Activated CD4-positive, alpha-beta T cell treated with anti-CD3 and anti-CD28 coated beads for 36 hours (primary cell): Measurements from ENCODE around the gene TMEM123. TPM values are rescaled to one million over a fixed set of nuclear protein-coding genes. Genes with fewer than 3 reads are reported as not detected.

Source experiments
- ATAC-seq: fragments of 200-7000 bp; cut with Tn5 transposase; one replicate; pipeline ENCODE4 v1.10.0; 2021; ENCODE audit warnings: mild to moderate bottlenecking, moderate library complexity
- CTCF ChIA-PET: fragments of 350-600 bp; sonication (Branson Sonifier 250); formaldehyde crosslinking; loops from one replicate; lab custom pipeline; 2021; ENCODE audit warnings: antibody characterized with exemption; lab: Charles Lee
- POLR2A ChIA-PET: fragments of 350-600 bp; sonication (Branson Sonifier 250); formaldehyde crosslinking; loops from one replicate; lab custom pipeline; 2021; ENCODE audit warnings: antibody characterized with exemption, inconsistent platforms; lab: Charles Lee
- DNase-seq: peaks from one replicate; pipeline ENCODE4 v3.0.0-alpha.2; 2020
- H3K27ac Mint-ChIP-seq: one replicate; pipeline ENCODE4 v1.8.0; 2021; ENCODE audit warnings: mixed read lengths
- H3K27me3 Mint-ChIP-seq: one replicate; pipeline ENCODE4 v1.8.0; 2021; ENCODE audit warnings: mixed read lengths
- H3K36me3 Mint-ChIP-seq: one replicate; pipeline ENCODE4 v1.8.0; 2021; ENCODE audit warnings: low read depth, mixed read lengths
- H3K4me1 Mint-ChIP-seq: one replicate; pipeline ENCODE4 v1.8.0; 2021; ENCODE audit warnings: mixed read lengths
- H3K4me3 Mint-ChIP-seq: one replicate; pipeline ENCODE4 v1.8.0; 2021; ENCODE audit warnings: mild to moderate bottlenecking, moderate library complexity, mixed read lengths
- H3K9me3 Mint-ChIP-seq: one replicate; pipeline ENCODE4 v1.8.0; 2021; ENCODE audit warnings: low read depth, mixed read lengths
- intact Hi-C, 2 experiments: fragments of 100-400 bp; cut with DNase I in 1 of 2; cut with micrococcal nuclease in 1 of 2; formaldehyde crosslinking; loops; one replicate each; pipeline versions ENCODE4 v1.14.2 to v1.15.1; 2022 to 2024; cut with DNase I, micrococcal nuclease
- total RNA-seq, 2 experiments: library from RNA; stranded (reverse); gene quantifications; one replicate each; pipeline ENCODE4 v1.2.3, GENCODE V29; 2021

TMEM123 gene
- 100 to 1,000 TPM; 179 to 392 TPM for total RNA-seq

- H3K36me3 Mint-ChIP-seq: peaks cover 30% of the 10 kb centered on the region
- CTCF ChIA-PET: interaction anchor here (0.5 to 2.2 kb wide), 11 partner anchors 13 to 655 kb away, joined by 3 to 7 read pairs (median 4); no protein-coding TSS in a partner anchor
- POLR2A ChIA-PET: interaction anchor here (0.6 to 1.1 kb wide), 8 partner anchors 13 to 107 kb away, joined by 3 to 9 read pairs (median 4); no protein-coding TSS in a partner anchor
Observed at GRCh38 chr11:102452461-102453301, at the start of gene TMEM123. Gene TMEM123, minus strand, starts transcription at chr11:102452765. Its CDS starts 142 bp downstream, at chr11:102452623.

GRCh38 chr11:102500829-102501228 is 48.3 kb upstream of the TMEM123 start:
- intact Hi-C loops: no loop called here
- ChIA-PET POLR2A (no interaction called here), CTCF (interaction anchor here (1.3 to 3.0 kb wide), 4 partner anchors 110 to 207 kb away, joined by 3 to 18 read pairs (median 10); no protein-coding TSS in a partner anchor)
- no peaks in the 10 kb centered on the region for H3K9me3 Mint-ChIP-seq
- no peak for DNase-seq
- H3K4me3 Mint-ChIP-seq: no peak overlapping the region
- no peak overlapping the region for H3K27ac Mint-ChIP-seq
- no peaks in the 10 kb centered on the region for H3K36me3 Mint-ChIP-seq
- ATAC-seq: no peak
- peaks cover 1% of the 10 kb centered on the region for H3K27me3 Mint-ChIP-seq
- H3K4me1 Mint-ChIP-seq: peaks cover under 1% of the 10 kb centered on the region

More at GRCh38 chr11:102452461-102453301, at the start of gene TMEM123:
- Mint-ChIP-seq H3K9me3 (no peaks in the 10 kb centered on the region), H3K4me1 (peaks cover 82% of the 10 kb centered on the region), H3K4me3 (peak within 1 kb of the TSS; percentile 86), H3K27ac (peak within 1 kb of the TSS; percentile 91), H3K27me3 (no peaks in the 10 kb centered on the region)
- intact Hi-C loops: loop anchor here (1.0 to 5.0 kb wide), 9 partner anchors 18 to 135 kb away; partner anchors contain the start of genes BIRC2 (in 2 of the 2) and BIRC3 (in 1 of the 2)
- ATAC-seq (peak; percentile 59), DNase-seq (peak; percentile 94)

GRCh38 chr11:102499931-102500330 is 47.4 kb upstream of the TMEM123 start:
- CTCF ChIA-PET: interaction anchor here (0.7 to 3.0 kb wide), 15 partner anchors 7 to 212 kb away, joined by 3 to 18 read pairs (median 4); no protein-coding TSS in a partner anchor

DNA sequence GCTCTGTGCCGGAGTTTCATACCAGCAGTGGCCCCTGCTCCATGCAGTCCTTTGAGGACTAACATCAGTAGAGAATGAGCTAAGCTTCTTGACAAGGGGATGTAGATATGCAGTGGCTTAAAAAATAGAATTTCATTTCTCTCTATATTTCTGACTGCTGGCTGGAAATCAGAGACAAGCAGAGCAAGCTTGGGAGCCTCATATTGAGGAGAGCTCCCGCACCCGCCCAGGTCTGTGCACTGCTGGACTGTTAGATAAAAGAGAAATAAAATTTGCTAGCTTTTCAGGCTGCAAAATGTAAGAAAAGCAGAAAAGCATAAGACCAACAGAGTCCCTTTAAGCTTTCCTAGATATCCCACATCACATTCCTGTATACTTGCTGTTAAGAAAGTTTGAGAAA is 46.6 kb upstream of the TMEM123 start:
- Mint-ChIP-seq H3K27ac (no peak overlapping the region), H3K36me3 (no peaks in the 10 kb centered on the region), H3K4me1 (peaks cover 12% of the 10 kb centered on the region), H3K27me3 (peaks cover 4% of the 10 kb centered on the region), H3K4me3 (no peak overlapping the region), H3K9me3 (no peaks in the 10 kb centered on the region)
- intact Hi-C loops: no loop called here
- no peak for DNase-seq
- CTCF ChIA-PET: interaction anchor here (0.8 to 3.0 kb wide), 16 partner anchors 8 to 211 kb away, joined by 3 to 18 read pairs (median 4); no protein-coding TSS in a partner anchor
- POLR2A ChIA-PET: no interaction called here
- ATAC-seq: no peak

More at GRCh38 chr11:102499931-102500330, 47.4 kb upstream of the TMEM123 start:
- POLR2A ChIA-PET: no interaction called here
- H3K27ac Mint-ChIP-seq: no peak overlapping the region
- ATAC-seq (no peak), DNase-seq (no peak)
- intact Hi-C loops: no loop called here
- no peak overlapping the region for H3K4me3 Mint-ChIP-seq
- no peaks in the 10 kb centered on the region for H3K9me3 Mint-ChIP-seq
- H3K4me1 Mint-ChIP-seq: peaks cover 9% of the 10 kb centered on the region
- no peaks in the 10 kb centered on the region for H3K36me3 Mint-ChIP-seq
- H3K27me3 Mint-ChIP-seq: peaks cover 4% of the 10 kb centered on the region

GRCh38 chr11:102497061-102497460 is 44.5 kb upstream of the TMEM123 start:
- Mint-ChIP-seq H3K9me3 (no peaks in the 10 kb centered on the region), H3K4me1 (peaks cover 20% of the 10 kb centered on the region), H3K36me3 (no peaks in the 10 kb centered on the region), H3K27me3 (peaks cover 4% of the 10 kb centered on the region), H3K27ac (no peak overlapping the region), H3K4me3 (no peak overlapping the region)
- POLR2A ChIA-PET: no interaction called here
- CTCF ChIA-PET: interaction anchor here (1.2 to 1.8 kb wide), 9 partner anchors 84 to 208 kb away, joined by 3 to 44 read pairs (median 11); no protein-coding TSS in a partner anchor
- no peak for ATAC-seq
- DNase-seq: no peak
- intact Hi-C loops: no loop called here

- POLR2A ChIA-PET: no interaction called here
- intact Hi-C loops: loop anchor here (1.0 to 2.0 kb wide), 10 partner anchors 43 to 207 kb away; partner anchors contain the start of genes BIRC2 (in 1 of the 2) and TMEM123 (in 1 of the 2)
- ATAC-seq (peak; percentile 68), DNase-seq (peak; percentile 40)
- Mint-ChIP-seq H3K27me3 (peaks cover 4% of the 10 kb centered on the region), H3K36me3 (no peaks in the 10 kb centered on the region), H3K4me3 (no peak overlapping the region), H3K27ac (no peak overlapping the region), H3K4me1 (peaks cover 28% of the 10 kb centered on the region), H3K9me3 (no peaks in the 10 kb centered on the region)
- CTCF ChIA-PET: interaction anchor here (0.6 to 1.8 kb wide), 46 partner anchors 8 to 226 kb away, joined by 3 to 44 read pairs (median 4); no protein-coding TSS in a partner anchor
Observed at GRCh38 chr11:102495161-102496042, 42.8 kb upstream of the TMEM123 start.

DNA sequence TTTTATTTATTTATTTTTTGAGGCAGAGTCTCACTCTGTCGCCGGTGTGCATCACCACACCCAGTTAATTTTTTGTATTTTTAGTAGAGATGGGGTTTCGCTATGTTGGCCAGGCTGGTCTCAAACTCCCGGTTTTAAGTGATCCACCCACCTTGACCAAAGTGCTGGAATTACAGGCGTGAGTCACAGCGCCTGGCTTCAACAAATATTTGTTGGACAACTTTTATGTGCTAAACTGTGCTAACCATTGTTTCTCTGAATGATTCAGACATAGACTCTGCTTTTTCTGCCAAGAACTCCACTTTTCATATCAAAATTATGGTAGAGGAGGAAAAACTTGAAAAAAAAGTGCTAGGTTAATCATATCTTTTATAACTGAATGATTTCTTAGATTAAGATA is 41.7 kb upstream of the TMEM123 start:
- intact Hi-C loops: loop anchor here in 1 of 2 experiments (2.0 kb wide), 1 partner anchor 119 kb away; no protein-coding TSS in a partner anchor
- no peaks in the 10 kb centered on the region for H3K36me3 Mint-ChIP-seq
- DNase-seq (no peak), ATAC-seq (no peak)
- ChIA-PET POLR2A (no interaction called here), CTCF (interaction anchor here (0.7 to 3.6 kb wide), 8 partner anchors 28 to 172 kb away, joined by 3 to 20 read pairs (median 3); no protein-coding TSS in a partner anchor)
- H3K9me3 Mint-ChIP-seq: no peaks in the 10 kb centered on the region
- H3K4me1 Mint-ChIP-seq: peaks cover 38% of the 10 kb centered on the region
- no peak overlapping the region for H3K27ac Mint-ChIP-seq
- H3K4me3 Mint-ChIP-seq: no peak overlapping the region
- peaks cover 4% of the 10 kb centered on the region for H3K27me3 Mint-ChIP-seq

GRCh38 chr11:102493524-102493923 is 41.0 kb upstream of the TMEM123 start:
- ChIA-PET CTCF (interaction anchor here (0.7 to 3.6 kb wide), 8 partner anchors 27 to 173 kb away, joined by 3 to 20 read pairs (median 3); no protein-coding TSS in a partner anchor), POLR2A (no interaction called here)
- no peak for DNase-seq
- H3K4me3 Mint-ChIP-seq: no peak overlapping the region
- no peaks in the 10 kb centered on the region for H3K36me3 Mint-ChIP-seq
- no peaks in the 10 kb centered on the region for H3K9me3 Mint-ChIP-seq
- no peak overlapping the region for H3K27ac Mint-ChIP-seq
- H3K4me1 Mint-ChIP-seq: peaks cover 44% of the 10 kb centered on the region
- intact Hi-C loops: no loop called here
- peaks cover 4% of the 10 kb centered on the region for H3K27me3 Mint-ChIP-seq
- ATAC-seq: no peak

DNA sequence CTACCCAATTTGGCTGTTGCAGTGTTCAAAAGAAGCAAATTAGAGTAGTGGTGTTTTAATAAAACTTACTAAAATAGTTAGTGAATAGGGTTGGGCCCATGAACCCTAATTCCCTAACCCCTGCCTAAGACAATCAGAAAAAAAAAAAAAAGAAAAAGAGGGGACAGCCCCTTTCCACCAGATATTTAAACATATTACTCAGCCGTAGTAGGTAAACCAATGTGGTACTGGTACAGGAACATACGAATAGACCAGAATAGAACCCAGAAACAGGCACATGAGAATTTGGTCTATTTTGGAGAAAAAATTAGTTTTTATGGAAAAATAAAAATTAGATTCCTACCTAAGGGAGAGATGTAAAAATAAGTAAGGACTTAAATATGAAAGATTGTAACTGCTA is 39.4 kb upstream of the TMEM123 start:
- intact Hi-C loops: loop anchor here in 1 of 2 experiments (2.0 kb wide), 1 partner anchor 39 kb away; the partner anchor contains the start of gene TMEM123
- DNase-seq (no peak), ATAC-seq (peak; percentile 59)
- Mint-ChIP-seq H3K27ac (no peak overlapping the region), H3K4me3 (no peak overlapping the region), H3K36me3 (no peaks in the 10 kb centered on the region), H3K27me3 (peaks cover 4% of the 10 kb centered on the region), H3K4me1 (peaks cover 58% of the 10 kb centered on the region), H3K9me3 (no peaks in the 10 kb centered on the region)
- ChIA-PET CTCF (interaction anchor here (0.6 to 3.6 kb wide), 10 partner anchors 7 to 808 kb away, joined by 3 to 20 read pairs (median 3); no protein-coding TSS in a partner anchor), POLR2A (no interaction called here)
